NB4 (cell line): ENCODE results near the gene ASIP.

Experiments
- CTCF ChIP-seq: IDR thresholded peaks from one replicate; pipeline ENCODE4 v1.5.1; 2012; ENCODE audit warnings: low read depth, low read length
- MAX ChIP-seq: IDR thresholded peaks from 2 replicates; pipeline ENCODE4 v1.6.1; 2011; ENCODE audit warnings: low read depth, low read length

GRCh38 chr20:34215711-34216381 is 25.4 kb upstream of the ASIP start:
- TF ChIP-seq CTCF (no peak), MAX (no peak)
